Thoracic aorta (tissue), 2 donors: ENCODE measurements around the gene MAPRE3. TPM values are rescaled to one million over a fixed set of nuclear protein-coding genes. Genes with fewer than 3 reads are reported as not detected.
A peak's percentile ranks its signal among the peaks of the same experiment; 100 is the strongest.

Experiments
- ATAC-seq: fragments of 150-250 bp; one replicate; pipeline ENCODE4 v1.8.0; 2017; ENCODE audit warnings: low read depth; ENCODE audit not compliant: insufficient number of reproducible peaks, low FRiP score
- DNase-seq: peaks from one replicate; pipeline ENCODE4 v3.0.0-alpha.2; 2020; ENCODE audit warnings: low spot score
- H3K27ac ChIP-seq, 2 donors: fragments of 200-600 bp; sonication (generic); 1 replicate in 1 of 2; 2 replicates in 1 of 2; pipeline ENCODE4 v1.5.1; 2016; ENCODE audit warnings: mild to moderate bottlenecking in 2 of 2, moderate library complexity in 2 of 2
- H3K27me3 ChIP-seq: fragments of 200-600 bp; sonication (generic); replicated peaks from 2 replicates; pipeline ENCODE4 v1.6.0; 2016; ENCODE audit warnings: mild to moderate bottlenecking; ENCODE audit not compliant: insufficient read depth
- H3K36me3 ChIP-seq: fragments of 200-600 bp; sonication (generic); one replicate; pipeline ENCODE4 v1.5.1; 2016
- H3K4me1 ChIP-seq, 2 donors: fragments of 200-600 bp; sonication (generic); 1 replicate in 1 of 2; 2 replicates in 1 of 2; pipeline versions ENCODE4 v1.5.1 to v1.6.0; 2016; ENCODE audit warnings: low read depth in 2 of 2, mild to moderate bottlenecking in 1 of 2; ENCODE audit not compliant: control insufficient read depth in 1 of 2
- H3K4me3 ChIP-seq: fragments of 200-600 bp; sonication (generic); 2 replicates; pipeline ENCODE4 v1.5.1; 2016; ENCODE audit warnings: mild to moderate bottlenecking
- H3K9me3 ChIP-seq: fragments of 200-600 bp; sonication (generic); 2 replicates; pipeline ENCODE4 v1.5.1; 2016
- CTCF ChIP-seq: fragments of 200-600 bp; sonication (generic); IDR thresholded peaks from one replicate; pipeline ENCODE4 v1.5.1; 2019; ENCODE audit warnings: antibody characterized with exemption
- total RNA-seq, 2 donors: library from RNA; depleted of rRNA; stranded (reverse); fragments of >200 nt; gene quantifications; one replicate each; pipeline versions ENCODE4 v1.1.0 to v1.2.3, GENCODE V29; 2016

MAPRE3 gene
- total RNA-seq, 2 donors from 2014 or later: 9.1 to 29.9 TPM

GRCh38 chr2:26959331-26959730 is 11.1 kb upstream of the MAPRE3 start:
- ATAC-seq (no peak), DNase-seq (no peak)
- no peak overlapping the region for H3K27ac ChIP-seq
- no peaks in the 10 kb centered on the region for H3K36me3 ChIP-seq
- peaks cover 5% of the 10 kb centered on the region for H3K27me3 ChIP-seq
- no peak for TF ChIP-seq CTCF
- no peaks in the 10 kb centered on the region for H3K4me1 ChIP-seq
- no peak overlapping the region for H3K4me3 ChIP-seq
- H3K9me3 ChIP-seq: no peaks in the 10 kb centered on the region

- Histone ChIP-seq H3K36me3 (no peaks in the 10 kb centered on the region), H3K4me3 (no peak overlapping the region), H3K27ac (no peak overlapping the region), H3K9me3 (no peaks in the 10 kb centered on the region), H3K27me3 (peaks cover 5% of the 10 kb centered on the region), H3K4me1 (peaks cover 0 to under 1% of the 10 kb centered on the region in 2 donors)
- no peak for TF ChIP-seq CTCF
- DNase-seq (no peak), ATAC-seq (no peak)
Measured at GRCh38 chr2:26964446-26965130, 5.8 kb upstream of the MAPRE3 start.

GRCh38 chr2:26968001-26968400 is 2.4 kb upstream of the MAPRE3 start:
- DNase-seq: no peak

GRCh38 chr2:26969077-26969844 is 1.2 kb upstream of the MAPRE3 start:
- DNase-seq (no peak), ATAC-seq (no peak)
- no peak for TF ChIP-seq CTCF
- H3K9me3 ChIP-seq: no peaks in the 10 kb centered on the region
- H3K27me3 ChIP-seq: no peaks in the 10 kb centered on the region
- no peak overlapping the region for H3K27ac ChIP-seq
- H3K36me3 ChIP-seq: no peaks in the 10 kb centered on the region
- H3K4me1 ChIP-seq: peaks cover 0 to 23% of the 10 kb centered on the region in 2 donors
- H3K4me3 ChIP-seq: no peak overlapping the region

More at GRCh38 chr2:26968001-26968400, 2.4 kb upstream of the MAPRE3 start:
- Histone ChIP-seq H3K9me3 (no peaks in the 10 kb centered on the region), H3K4me3 (no peak overlapping the region), H3K4me1 (peaks cover 0 to 23% of the 10 kb centered on the region in 2 donors), H3K36me3 (no peaks in the 10 kb centered on the region), H3K27ac (no peak overlapping the region), H3K27me3 (peaks cover 2% of the 10 kb centered on the region)
- no peak for ATAC-seq
- TF ChIP-seq CTCF: no peak

- no peak for TF ChIP-seq CTCF
- DNase-seq (no peak), ATAC-seq (no peak)
- no peaks in the 10 kb centered on the region for H3K27me3 ChIP-seq
- peak overlapping the region; percentile 80 for H3K4me3 ChIP-seq
- H3K9me3 ChIP-seq: no peaks in the 10 kb centered on the region
- peaks cover 0 to 23% of the 10 kb centered on the region in 2 donors for H3K4me1 ChIP-seq
- H3K36me3 ChIP-seq: no peaks in the 10 kb centered on the region
- H3K27ac ChIP-seq: peak overlapping the region; percentile 55 to 62
Measured at GRCh38 chr2:26970928-26971627, 641 bp downstream of the MAPRE3 start.
